Panc1 (cell line): Measurements from ENCODE around the gene CEP162. TPM values are rescaled to one million over a fixed set of nuclear protein-coding genes. Genes with fewer than 3 reads are reported as not detected.

Experiments
- ATAC-seq: fragments of 200-7000 bp; cut with Tn5 transposase; 2 replicates; pipeline ENCODE4 v1.9.1; 2020; ENCODE audit warnings: mild to moderate bottlenecking, moderate library complexity
- BruUV-seq: library from RNA; stranded (reverse); fragments of 400-500 nt; replicated peaks from 2 replicates; lab custom pipeline; 2021; lab: Mats Ljungman, UMichigan
- CTCF ChIA-PET: fragments of 300-600 bp; sonication (Branson Sonifier 250); formaldehyde crosslinking; loops from one replicate; lab custom pipeline; 2022; ENCODE audit warnings: antibody characterized with exemption; lab: Charles Lee
- POLR2A ChIA-PET: fragments of 300-600 bp; sonication (Branson Sonifier 250); formaldehyde crosslinking; loops from one replicate; lab custom pipeline; 2022; ENCODE audit warnings: antibody characterized with exemption; lab: Charles Lee
- DNase-seq: peaks from one replicate; pipeline ENCODE4 v3.0.0-alpha.2; 2010; ENCODE audit warnings: low read depth, low spot score
- H3K27ac ChIP-seq: 2 replicates; pipeline ENCODE4 v1.5.1; 2011; ENCODE audit warnings: mild to moderate bottlenecking, low read length, inconsistent platforms
- H3K27me3 ChIP-seq: fragments of 200-500 bp; sonication (Bioruptor generic); 2 replicates; pipeline ENCODE4 v1.6.0; 2014; ENCODE audit warnings: low read length, inconsistent platforms; ENCODE audit not compliant: control insufficient read depth, insufficient read depth
- H3K36me3 ChIP-seq: fragments of 200-500 bp; sonication (Bioruptor generic); 2 replicates; pipeline ENCODE4 v1.5.1; 2014; ENCODE audit warnings: inconsistent platforms, mild to moderate bottlenecking, low read length, moderate library complexity; ENCODE audit not compliant: control insufficient read depth, insufficient read depth
- H3K4me1 ChIP-seq: 2 replicates; pipeline ENCODE4 v1.5.1; 2011; ENCODE audit warnings: inconsistent platforms, mild to moderate bottlenecking, low read length, moderate library complexity; ENCODE audit not compliant: control insufficient read depth, insufficient read depth
- H3K4me3 ChIP-seq, 2 experiments: 2 replicates each; pipeline ENCODE4 v1.5.1; 2011 to 2012; ENCODE audit warnings: low read depth in 2 of 2, low read length in 2 of 2, mild to moderate bottlenecking in 2 of 2, inconsistent platforms in 1 of 2, moderate library complexity in 1 of 2
- H3K9me3 ChIP-seq: fragments of 200-500 bp; sonication (Bioruptor generic); 2 replicates; pipeline ENCODE4 v1.5.1; 2014; ENCODE audit warnings: low read depth, mild to moderate bottlenecking, inconsistent platforms, low read length, moderate library complexity; ENCODE audit not compliant: control insufficient read depth, insufficient read depth
- POLR2AphosphoS5 ChIP-seq: IDR thresholded peaks from 2 replicates; pipeline ENCODE4 v1.6.1; 2012; ENCODE audit warnings: mild to moderate bottlenecking, low read depth, low read length, moderate library complexity
- SIN3A ChIP-seq: IDR thresholded peaks from 2 replicates; pipeline ENCODE4 v1.6.1; 2012; ENCODE audit warnings: low read depth, mild to moderate bottlenecking, low read length, moderate library complexity, borderline replicate concordance; ENCODE audit not compliant: insufficient read depth
- TCF7L2 ChIP-seq: IDR thresholded peaks from 2 replicates; pipeline ENCODE4 v1.6.1; 2011; ENCODE audit warnings: mild to moderate bottlenecking, low read depth, low read length, inconsistent platforms
- in situ Hi-C: cut with HindIII; loops from 2 replicates; pipeline ENCODE4 v1.10.0; 2016; ENCODE audit warnings: low sequenced_read_pairs, low pct_unique_long_range_greater_than_20kb
- intact Hi-C: fragments of 100-400 bp; cut with micrococcal nuclease; formaldehyde crosslinking; loops from one replicate; pipeline ENCODE4 v1.10.0; 2022; ENCODE audit not compliant: unreplicated experiment
- total RNA-seq: library from RNA; stranded (reverse); gene quantifications from one replicate; pipeline ENCODE4 v1.2.1, GENCODE V29; 2021; ENCODE audit not compliant: unreplicated experiment
- TF ChIP-seq, protein P1 (sequence below), 2 experiments: IDR thresholded peaks; 2 replicates each; pipeline ENCODE4 v1.6.1; 2011 to 2012; ENCODE audit warnings: low read depth in 2 of 2, control low read depth in 1 of 2, low read length in 1 of 2, mild to moderate bottlenecking in 1 of 2, moderate library complexity in 1 of 2; ENCODE audit not compliant: insufficient read depth in 1 of 2
- TF ChIP-seq, protein P2 (sequence below): fragments of 450-650 bp; IDR thresholded peaks from 2 replicates; pipeline ENCODE4 v1.5.1; 2017; ENCODE audit warnings: mild to moderate bottlenecking

The CEP162 gene
- total RNA-seq, 1 experiment from 2014 or later: 5.3 TPM

DNA sequence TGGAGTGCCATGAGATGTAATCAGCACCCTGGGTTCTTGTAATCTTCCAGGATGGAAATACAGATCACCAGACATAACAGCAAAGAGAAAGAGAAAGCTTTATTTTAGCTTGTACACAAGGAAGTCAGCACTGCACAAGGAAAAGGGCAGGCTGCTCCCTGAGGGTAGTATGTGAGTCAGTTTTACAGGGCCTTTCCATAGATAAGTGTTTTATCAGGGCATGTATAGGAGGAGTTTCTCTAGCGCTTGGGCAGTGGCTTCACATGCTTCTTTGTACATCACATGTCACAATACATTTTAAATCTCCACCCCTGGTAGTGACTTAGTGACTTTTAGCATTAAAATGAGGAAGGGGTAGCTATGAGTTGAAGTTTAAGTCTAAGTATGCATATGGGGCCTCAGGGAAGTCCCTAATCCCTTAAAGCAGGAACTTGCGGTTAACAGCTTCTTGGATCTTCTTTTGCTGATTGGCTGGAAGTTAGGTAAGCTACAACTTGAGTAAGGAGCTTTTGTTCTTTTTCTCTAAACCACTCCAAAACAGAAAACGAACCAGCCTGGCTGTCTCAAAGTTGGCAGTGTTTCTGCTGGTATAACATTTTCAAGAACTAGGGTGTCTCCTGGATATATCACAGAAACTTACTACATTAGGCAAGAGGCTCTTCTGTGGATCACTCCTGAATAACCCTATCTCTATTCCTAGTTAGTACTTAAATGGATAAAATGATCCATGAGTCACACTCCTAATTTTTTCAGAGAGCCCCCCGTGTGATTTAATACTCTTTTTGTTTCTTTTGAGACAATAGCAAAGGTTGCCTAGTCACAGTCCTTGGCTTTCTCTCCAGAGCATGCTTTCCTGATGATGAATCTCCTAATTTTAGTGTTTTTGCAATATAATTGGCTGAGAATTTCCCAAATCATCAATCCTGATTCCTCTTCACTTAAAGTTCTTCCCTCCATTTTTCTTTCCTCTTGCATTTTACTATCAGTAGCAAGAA lies 133.7 kb downstream of the CEP162 start:
- ATAC-seq: no peak
- DNase-seq: no peak

DNA sequence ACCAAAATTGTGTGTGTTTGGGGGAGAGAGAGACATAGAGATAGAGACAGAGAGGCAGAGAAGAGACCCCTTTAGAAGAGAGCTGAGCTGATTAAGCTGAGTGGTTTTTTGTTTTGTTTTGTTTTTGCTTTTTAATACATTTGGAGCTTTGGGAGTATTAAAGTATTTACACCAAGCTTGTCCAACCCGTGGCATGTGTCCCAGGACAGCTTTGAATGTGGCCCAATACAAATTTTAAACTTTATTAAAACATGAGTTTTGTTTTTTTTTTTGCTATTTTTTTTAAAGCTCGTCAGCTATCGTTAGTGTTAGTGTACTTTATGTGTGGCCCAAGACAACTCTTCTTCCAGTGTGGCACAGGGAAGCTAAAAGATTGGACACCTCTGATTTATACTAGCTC lies 137.9 kb downstream of the CEP162 start:
- no TSS peak for BruUV-seq
- Histone ChIP-seq H3K27ac (no peak overlapping the region), H3K9me3 (no peaks in the 10 kb centered on the region), H3K36me3 (no peaks in the 10 kb centered on the region), H3K4me1 (no peaks in the 10 kb centered on the region), H3K27me3 (peaks cover 4% of the 10 kb centered on the region; the same call in 1 of the 2 replicates), H3K4me3 (no peak overlapping the region)
- CTCF ChIA-PET: no interaction called here
- intact Hi-C loops: no loop called here
- TF ChIP-seq, protein P1, sequence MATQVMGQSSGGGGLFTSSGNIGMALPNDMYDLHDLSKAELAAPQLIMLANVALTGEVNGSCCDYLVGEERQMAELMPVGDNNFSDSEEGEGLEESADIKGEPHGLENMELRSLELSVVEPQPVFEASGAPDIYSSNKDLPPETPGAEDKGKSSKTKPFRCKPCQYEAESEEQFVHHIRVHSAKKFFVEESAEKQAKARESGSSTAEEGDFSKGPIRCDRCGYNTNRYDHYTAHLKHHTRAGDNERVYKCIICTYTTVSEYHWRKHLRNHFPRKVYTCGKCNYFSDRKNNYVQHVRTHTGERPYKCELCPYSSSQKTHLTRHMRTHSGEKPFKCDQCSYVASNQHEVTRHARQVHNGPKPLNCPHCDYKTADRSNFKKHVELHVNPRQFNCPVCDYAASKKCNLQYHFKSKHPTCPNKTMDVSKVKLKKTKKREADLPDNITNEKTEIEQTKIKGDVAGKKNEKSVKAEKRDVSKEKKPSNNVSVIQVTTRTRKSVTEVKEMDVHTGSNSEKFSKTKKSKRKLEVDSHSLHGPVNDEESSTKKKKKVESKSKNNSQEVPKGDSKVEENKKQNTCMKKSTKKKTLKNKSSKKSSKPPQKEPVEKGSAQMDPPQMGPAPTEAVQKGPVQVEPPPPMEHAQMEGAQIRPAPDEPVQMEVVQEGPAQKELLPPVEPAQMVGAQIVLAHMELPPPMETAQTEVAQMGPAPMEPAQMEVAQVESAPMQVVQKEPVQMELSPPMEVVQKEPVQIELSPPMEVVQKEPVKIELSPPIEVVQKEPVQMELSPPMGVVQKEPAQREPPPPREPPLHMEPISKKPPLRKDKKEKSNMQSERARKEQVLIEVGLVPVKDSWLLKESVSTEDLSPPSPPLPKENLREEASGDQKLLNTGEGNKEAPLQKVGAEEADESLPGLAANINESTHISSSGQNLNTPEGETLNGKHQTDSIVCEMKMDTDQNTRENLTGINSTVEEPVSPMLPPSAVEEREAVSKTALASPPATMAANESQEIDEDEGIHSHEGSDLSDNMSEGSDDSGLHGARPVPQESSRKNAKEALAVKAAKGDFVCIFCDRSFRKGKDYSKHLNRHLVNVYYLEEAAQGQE (IDR thresholded peaks at IDR 0.05; ENCODE audit: insufficient read depth in 1 of 2, low read depth in 2 of 2, low read length in 1 of 2): no peak
- TF ChIP-seq SIN3A: no peak
- TF ChIP-seq POLR2AphosphoS5: no peak
- no peak for TF ChIP-seq TCF7L2
- TF ChIP-seq, protein P2, sequence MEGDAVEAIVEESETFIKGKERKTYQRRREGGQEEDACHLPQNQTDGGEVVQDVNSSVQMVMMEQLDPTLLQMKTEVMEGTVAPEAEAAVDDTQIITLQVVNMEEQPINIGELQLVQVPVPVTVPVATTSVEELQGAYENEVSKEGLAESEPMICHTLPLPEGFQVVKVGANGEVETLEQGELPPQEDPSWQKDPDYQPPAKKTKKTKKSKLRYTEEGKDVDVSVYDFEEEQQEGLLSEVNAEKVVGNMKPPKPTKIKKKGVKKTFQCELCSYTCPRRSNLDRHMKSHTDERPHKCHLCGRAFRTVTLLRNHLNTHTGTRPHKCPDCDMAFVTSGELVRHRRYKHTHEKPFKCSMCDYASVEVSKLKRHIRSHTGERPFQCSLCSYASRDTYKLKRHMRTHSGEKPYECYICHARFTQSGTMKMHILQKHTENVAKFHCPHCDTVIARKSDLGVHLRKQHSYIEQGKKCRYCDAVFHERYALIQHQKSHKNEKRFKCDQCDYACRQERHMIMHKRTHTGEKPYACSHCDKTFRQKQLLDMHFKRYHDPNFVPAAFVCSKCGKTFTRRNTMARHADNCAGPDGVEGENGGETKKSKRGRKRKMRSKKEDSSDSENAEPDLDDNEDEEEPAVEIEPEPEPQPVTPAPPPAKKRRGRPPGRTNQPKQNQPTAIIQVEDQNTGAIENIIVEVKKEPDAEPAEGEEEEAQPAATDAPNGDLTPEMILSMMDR: no peak
- POLR2A ChIA-PET: no interaction called here
- ATAC-seq: no peak
- DNase-seq: no peak
- in situ Hi-C loops: no loop called here

More for the DNA sequence above, 133.7 kb downstream of the CEP162 start:
- Histone ChIP-seq H3K36me3 (no peaks in the 10 kb centered on the region), H3K4me3 (no peak overlapping the region), H3K4me1 (no peaks in the 10 kb centered on the region), H3K27me3 (no peaks in the 10 kb centered on the region), H3K9me3 (no peaks in the 10 kb centered on the region), H3K27ac (no peak overlapping the region)
- CTCF ChIA-PET: no interaction called here
- in situ Hi-C loops (no loop called here), intact Hi-C loops (no loop called here)
- no TSS peak for BruUV-seq
- no peak for TF ChIP-seq SIN3A
- no peak for TF ChIP-seq TCF7L2
- TF ChIP-seq, protein P1 (IDR thresholded peaks at IDR 0.05; ENCODE audit: insufficient read depth in 1 of 2, low read depth in 2 of 2, low read length in 1 of 2): no peak
- TF ChIP-seq POLR2AphosphoS5: no peak
- TF ChIP-seq, protein P2: no peak
- POLR2A ChIA-PET: no interaction called here
